Fibroblast of pulmonary artery (primary cell): ENCODE results near the gene FAM184B.

Experiments
- DNase-seq: peaks from one replicate; pipeline ENCODE4 v3.0.0-alpha.2; 2010; ENCODE audit warnings: low read depth
- H3K4me3 ChIP-seq: replicated peaks from 2 replicates; pipeline ENCODE4 v1.5.1; 2011; ENCODE audit warnings: low read depth, mild to moderate bottlenecking, control low read depth, low read length, moderate library complexity
- CTCF ChIP-seq: IDR thresholded peaks from 2 replicates; pipeline ENCODE4 v1.5.1; 2011; ENCODE audit warnings: mild to moderate bottlenecking, control low read depth, low read length, inconsistent platforms; ENCODE audit errors: missing control alignments

FAM184B gene

GRCh38 chr4:17758485-17758884, 22.9 kb downstream of the FAM184B start:
- H3K4me3 ChIP-seq = no peak overlapping the region

GRCh38 chr4:17757621-17758020, 23.8 kb downstream of the FAM184B start:
- no peak for TF ChIP-seq CTCF
- no peak for DNase-seq
- H3K4me3 ChIP-seq = no peak overlapping the region

More at GRCh38 chr4:17758485-17758884, 22.9 kb downstream of the FAM184B start:
- no peak for TF ChIP-seq CTCF
- DNase-seq = no peak

- no peak overlapping the region for H3K4me3 ChIP-seq
- DNase-seq = no peak
- TF ChIP-seq CTCF = no peak
Measured at GRCh38 chr4:17753646-17754045, 27.8 kb downstream of the FAM184B start.

GRCh38 chr4:17740702-17741101, 40.7 kb downstream of the FAM184B start:
- TF ChIP-seq CTCF = no peak
- H3K4me3 ChIP-seq = no peak overlapping the region
- no peak for DNase-seq

- no peak for DNase-seq
- TF ChIP-seq CTCF = no peak
- no peak overlapping the region for H3K4me3 ChIP-seq
Measured at GRCh38 chr4:17736484-17736883, 44.9 kb downstream of the FAM184B start.

GRCh38 chr4:17726911-17727310, 54.5 kb downstream of the FAM184B start:
- H3K4me3 ChIP-seq = no peak overlapping the region
- TF ChIP-seq CTCF = no peak
- no peak for DNase-seq

GRCh38 chr4:17723648-17724047, 57.8 kb downstream of the FAM184B start:
- no peak for DNase-seq
- H3K4me3 ChIP-seq = no peak overlapping the region
- TF ChIP-seq CTCF = no peak
